ENCODE results near the gene ZCCHC3.
A peak's percentile ranks its signal among the peaks of the same experiment; 100 is the strongest.
"Not testable (repeated sequence)": the region's sequence is repeated elsewhere in the genome, so short reads cannot be mapped to it uniquely, and the experiment has no call there.

Gene ZCCHC3

DNA sequence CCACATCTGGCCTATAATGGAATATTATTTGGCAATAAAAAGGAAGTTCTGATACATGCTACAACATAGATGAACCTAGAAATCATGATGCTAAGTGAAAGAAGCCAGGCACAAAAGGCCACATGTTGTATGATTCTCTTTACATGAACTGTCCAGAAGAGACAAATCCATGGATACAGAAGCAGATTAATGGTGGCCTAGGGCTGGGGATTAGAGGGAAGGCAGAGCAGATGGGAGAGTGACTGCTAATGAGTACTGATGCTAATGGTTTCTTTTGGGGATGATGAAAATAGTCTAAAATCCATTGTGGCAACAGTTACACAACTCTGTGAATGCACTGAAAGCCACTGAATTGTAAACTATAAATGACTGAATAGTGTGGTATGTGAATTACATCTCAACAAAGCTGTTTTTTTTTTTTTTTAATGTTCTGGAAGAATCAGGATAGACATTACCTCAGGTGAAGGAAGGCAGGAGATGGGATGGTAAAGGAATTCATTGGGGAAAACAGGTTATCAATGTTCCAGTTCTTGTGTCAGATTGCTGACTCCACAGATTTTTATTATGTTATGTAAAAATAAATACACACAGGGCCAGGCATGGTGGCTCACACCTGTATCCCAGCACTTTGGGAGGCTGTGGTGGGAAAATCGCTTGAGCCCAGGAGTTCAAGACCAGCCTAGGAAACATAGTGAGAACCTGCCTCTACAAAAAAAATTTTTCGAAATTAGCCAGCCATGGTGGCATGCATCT, 19.1 kb downstream of the ZCCHC3 start:
- DNase-seq = no peak

- peak; percentile 96 for DNase-seq
Observed at GRCh38 chr20:324177-325044, 27.0 kb downstream of the ZCCHC3 start.

- DNase-seq = peak; percentile 99
Observed at GRCh38 chr20:325045-325888, 27.9 kb downstream of the ZCCHC3 start, which contains the start of gene SOX12. TSS of gene SOX12 (plus strand) at chr20:325552. CDS start at chr20:325925, 373 bp downstream.

- peak; percentile 56 for DNase-seq
Observed at GRCh38 chr20:325889-326644, 28.7 kb downstream of the ZCCHC3 start.

DNA sequence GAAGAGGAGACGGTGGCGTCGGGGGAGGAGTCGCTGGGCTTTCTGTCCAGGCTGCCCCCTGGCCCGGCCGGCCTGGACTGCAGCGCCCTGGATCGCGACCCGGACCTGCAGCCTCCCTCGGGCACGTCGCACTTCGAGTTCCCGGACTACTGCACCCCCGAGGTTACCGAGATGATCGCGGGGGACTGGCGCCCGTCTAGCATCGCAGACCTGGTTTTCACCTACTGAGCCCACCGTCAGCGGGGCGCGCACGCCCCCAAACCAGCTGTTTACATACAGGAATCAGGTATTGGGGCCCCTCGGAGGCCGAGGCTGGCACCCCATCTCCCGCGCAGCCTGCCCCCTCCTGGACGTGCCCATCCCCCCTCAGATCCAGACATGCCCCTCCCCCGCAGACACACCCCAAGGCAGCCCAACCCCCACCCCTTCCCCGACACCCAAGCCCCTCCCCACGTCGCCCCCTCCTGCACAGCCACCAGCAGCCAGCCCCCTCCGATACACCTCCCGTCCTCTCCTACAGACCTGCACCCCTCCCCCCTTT, 29.3 kb downstream of the ZCCHC3 start:
- DNase-seq = no peak

- peak; percentile 69 for DNase-seq
Observed at GRCh38 chr20:327186-328026, 30.0 kb downstream of the ZCCHC3 start.

DNA sequence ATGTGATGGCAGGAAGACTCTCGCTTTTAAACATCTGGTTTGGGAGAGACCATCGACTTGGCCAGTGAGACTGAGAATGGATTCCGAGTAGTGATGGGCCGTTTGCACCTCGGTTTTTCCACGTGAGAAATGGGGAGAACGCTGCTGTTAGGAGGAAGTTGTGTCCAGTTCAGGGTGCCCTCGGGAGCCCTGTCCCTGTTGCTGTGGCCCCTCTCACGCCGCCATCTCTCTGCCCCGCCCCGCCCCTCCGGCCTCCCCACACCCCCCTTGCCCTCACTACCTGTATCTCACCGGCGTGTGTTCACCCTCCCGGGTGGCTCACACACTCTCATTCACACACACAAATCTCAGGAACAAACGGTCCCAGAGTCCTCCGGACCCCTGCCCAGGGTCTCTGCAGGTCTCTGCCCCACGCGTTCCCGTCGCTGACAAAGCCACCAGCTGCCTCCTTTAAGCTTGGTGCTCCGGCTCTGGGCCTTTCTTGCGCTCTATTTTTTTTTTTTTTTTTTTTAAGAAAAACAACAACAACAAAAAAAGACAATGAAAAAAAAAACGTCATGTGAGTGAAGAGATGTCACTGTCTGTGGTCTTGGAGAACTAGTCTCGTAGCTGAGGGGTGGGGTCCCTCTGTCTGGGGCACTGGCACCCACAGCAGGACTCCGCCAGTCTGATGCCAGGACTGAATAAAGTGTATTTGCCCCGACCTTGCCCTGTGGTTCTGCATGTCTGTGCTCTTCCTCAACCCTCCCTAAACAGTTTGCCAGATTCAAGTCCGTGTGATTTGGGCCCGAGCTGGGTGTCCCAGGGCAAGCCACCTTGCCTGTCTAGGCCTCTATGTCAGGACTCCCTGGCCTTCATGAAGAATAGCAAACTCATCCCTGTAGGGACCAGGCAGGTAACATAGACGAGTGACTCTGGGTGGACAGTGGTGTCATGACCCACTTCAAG, 30.9 kb downstream of the ZCCHC3 start:
- DNase-seq = no peak

- no peak for DNase-seq
Observed at GRCh38 chr20:328975-329695, 31.8 kb downstream of the ZCCHC3 start.

DNA sequence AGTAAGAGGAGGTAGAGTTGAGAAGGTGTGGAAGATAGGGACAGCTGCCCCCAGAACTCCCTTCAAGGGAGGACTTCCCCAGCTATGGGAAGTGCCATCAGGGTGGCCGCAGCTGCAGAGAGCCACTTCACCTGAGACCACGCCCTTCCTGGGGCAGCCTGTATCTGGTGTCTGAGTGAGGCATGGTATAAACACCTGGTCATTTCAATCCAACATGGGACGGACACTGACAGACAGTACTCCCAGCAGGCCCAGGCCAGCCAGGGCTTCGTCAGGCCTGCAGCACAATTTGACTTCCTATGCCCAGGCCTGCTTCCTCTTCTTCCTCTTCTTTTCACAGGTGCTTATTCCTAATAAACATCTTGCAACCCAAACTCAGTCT, 32.5 kb downstream of the ZCCHC3 start:
- no peak for DNase-seq

DNA sequence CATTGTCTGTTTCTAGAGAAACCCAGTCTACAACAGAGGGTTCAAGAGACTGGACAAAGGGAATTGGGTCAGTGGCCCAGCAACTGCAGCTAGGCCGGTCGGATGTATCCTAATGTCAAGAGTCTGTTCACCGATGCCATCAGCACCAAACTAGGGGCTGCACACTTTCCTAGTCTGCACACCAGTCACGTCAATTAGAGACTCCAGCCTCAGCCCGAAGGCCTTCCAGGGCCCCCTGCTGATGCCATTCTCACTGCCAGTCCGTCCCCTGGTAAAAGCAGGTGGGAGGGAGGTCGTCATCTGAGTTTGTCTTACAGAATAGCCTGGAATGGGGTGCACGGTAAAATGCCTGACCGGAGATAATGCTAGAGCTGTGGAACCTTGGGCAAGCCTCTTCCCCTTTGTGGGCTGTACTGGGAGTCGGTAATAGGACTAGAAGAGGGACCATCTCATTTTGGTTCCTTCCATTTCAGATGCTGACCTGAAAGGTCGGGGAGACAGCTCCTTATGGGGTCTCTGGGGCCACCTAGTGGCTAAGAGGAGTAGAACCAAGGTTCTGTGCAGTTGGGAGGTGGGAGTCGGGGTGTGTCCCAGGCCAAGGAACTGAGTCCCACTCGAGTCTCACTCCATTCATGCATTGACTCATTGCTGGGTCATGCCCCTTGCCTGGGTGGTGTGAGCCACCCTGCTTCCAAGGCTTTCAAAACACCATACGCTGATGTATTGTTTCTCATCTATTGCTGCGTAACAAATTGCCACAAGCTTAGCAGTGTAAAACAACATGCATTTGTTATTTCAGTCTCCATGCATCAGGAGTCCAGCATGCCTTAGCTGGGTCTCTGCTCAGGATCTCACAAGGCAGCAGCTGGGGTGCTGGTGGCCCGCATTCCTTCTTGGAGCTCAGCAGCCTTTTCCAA, 33.1 kb downstream of the ZCCHC3 start:
- peak; percentile 53 for DNase-seq

DNA sequence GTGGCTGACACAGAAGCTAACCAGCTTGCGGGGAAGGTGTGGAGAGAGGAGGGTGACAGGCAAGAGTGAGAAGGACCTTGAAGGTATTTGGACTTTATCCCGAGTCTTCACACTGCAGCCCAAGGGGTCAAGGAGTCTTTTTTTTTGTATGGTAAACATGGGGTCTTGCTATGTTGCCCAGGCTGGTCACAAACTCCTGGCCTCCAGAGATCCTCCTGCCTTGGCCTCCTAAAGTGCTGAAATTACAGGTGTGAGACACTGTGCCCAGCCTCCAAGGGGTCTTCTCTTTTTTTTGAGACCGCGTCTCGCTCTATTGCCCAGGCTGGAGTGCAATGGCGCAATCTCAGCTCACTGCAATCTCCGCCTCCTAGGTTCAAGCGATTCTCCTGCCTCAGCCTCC, 37.2 kb downstream of the ZCCHC3 start:
- no peak for DNase-seq

DNA sequence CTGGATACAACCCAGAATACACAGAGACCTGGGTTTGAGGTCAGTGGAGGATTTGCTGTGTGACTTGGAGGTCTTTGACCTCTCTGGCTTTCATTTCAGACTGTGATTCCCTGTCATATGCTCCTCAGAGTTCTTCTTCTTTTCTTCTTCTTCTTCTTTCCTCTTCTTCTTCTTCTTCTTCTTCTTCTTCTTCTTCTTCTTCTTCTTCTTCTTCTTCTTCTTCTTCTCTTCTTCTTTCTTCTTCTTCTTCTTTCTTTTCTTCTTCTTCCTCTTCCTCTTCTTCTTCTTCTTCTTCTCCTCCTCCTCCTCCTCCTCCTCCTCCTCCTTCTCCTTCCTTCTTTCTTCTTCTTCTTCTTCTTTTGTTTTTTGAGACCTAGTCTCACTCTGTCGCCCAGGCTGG, 38.7 kb downstream of the ZCCHC3 start:
- DNase-seq = not testable (repeated sequence)

DNA sequence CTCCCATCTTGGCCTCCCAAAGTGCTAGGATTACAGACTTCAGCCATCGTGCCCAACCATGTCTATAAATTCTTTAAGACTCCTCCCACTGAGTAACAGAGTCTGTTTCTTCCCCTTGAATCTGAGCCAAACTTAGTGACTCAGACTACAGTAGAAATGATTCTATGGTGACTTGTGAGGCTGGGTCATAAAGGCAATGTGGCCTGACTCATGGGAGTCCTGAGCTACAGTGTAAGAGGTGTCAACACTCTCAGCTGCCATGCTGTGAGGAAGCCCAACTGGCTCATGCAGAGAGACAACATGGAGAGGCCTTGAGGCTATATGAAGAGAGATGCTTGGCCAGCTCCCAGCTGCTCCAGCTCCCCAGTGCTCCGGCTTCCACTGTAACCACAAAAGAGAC, 44.3 kb downstream of the ZCCHC3 start:
- DNase-seq = peak; percentile 68

- no peak for DNase-seq
Observed at GRCh38 chr20:343107-343506, 45.7 kb downstream of the ZCCHC3 start.

DNA sequence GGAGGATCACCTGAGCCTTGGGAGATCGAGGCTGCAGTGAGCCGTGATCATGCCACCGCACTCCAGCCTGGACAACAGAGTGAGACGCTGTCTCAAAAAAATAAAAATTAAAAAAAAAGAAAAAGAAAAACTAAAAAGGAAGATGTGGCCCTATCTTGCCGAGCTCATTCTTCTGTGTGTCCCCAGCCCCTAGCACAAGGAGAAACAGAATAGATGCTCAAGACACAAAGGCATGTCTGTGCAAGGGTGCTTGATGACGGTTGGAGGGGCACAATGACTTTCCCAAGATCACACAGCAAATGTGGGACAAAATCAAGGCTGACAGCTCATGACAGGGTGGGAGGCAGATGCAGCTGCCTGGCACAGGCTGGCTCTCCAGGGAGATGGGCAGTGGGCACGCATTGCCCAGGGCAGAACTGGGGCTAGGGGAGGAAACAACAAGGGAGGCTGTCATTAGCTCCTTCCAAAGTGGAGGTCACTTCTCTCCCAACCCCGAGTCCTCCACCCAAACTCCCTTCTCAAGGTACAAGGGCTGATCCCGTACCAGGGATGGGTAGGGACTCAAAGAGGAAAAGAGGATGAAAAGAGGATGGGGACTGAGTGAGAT, 48.8 kb downstream of the ZCCHC3 start:
- no peak for DNase-seq

DNA sequence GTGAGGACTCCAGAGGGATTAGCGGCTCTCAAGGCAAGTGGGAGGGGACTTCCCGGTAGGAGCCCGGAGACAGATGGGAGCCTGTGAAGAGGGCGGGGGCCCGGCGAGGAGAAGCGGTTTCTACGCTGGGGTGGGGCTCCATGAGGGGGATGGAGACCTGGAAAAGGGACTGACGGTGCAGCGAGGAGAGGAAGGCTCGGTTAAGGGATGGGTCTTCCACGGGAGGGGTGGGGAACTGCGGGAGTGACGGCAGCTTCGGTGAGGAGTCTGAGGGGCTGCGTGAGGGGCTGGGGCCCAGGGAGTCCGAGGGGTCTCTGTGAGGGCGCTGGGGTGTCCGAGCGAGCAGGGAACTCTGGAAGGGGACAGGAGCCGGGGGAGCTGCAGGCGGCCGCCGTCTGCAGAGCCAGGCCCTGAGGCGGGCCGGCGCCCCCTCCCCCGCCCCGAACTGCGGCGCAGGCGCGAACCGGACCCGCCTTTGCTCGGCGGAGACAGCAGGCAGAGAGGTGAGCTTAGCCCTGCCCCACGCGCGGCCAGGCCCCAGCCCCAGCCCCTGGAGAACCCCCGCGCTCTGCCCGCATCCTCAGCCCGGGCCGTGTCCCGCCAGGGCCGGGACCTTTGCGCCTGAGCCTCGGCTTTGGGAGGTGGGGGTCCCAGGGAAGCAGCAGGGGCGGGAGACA, 49.4 kb downstream of the ZCCHC3 start, which contains the start of gene NRSN2:
Gene NRSN2 (plus strand): TSS at position 472 of the 677 bp plus-strand sequence. CDS start 2,533 bp downstream, outside the sequence.
- peak; percentile 29 for DNase-seq

DNA sequence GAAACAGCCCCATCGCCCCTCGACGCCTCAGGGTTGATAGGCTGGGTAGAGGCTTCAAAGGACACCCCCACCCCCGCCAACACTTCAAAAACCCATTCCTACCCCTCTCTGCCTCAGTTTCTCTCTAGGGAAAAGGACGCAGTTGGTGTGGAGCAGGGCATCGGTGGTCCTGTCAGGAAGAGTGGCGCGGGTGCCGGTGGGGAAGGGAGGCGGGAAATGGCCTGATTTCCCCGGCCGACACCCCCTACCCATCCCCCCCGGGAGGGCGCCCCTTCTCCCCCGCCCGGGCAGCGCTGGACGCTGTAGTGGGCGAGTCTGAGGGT, 49.9 kb downstream of the ZCCHC3 start:
- DNase-seq = no peak
